ENCODE results near the gene IRX4.

IRX4 gene

GRCh38 chr5:1882337-1883119 is at the start of gene IRX4:
Gene IRX4, minus strand, starts transcription at chr5:1882925. Its CDS starts 278 bp downstream, at chr5:1882647.
- DNase-seq = peak; percentile 59

GRCh38 chr5:1931604-1932231 is 49.0 kb upstream of the IRX4 start:
- DNase-seq = no peak

- DNase-seq = no peak
These were observed 48.3 kb upstream of the IRX4 start for GRCh38 chr5:1930880-1931603.

- no peak for DNase-seq
These were observed 47.8 kb upstream of the IRX4 start for GRCh38 chr5:1930501-1930879.

GRCh38 chr5:1929108-1929991 is 46.6 kb upstream of the IRX4 start:
- DNase-seq = no peak

GRCh38 chr5:1926471-1927341 is 44.0 kb upstream of the IRX4 start:
- no peak for DNase-seq

GRCh38 chr5:1926071-1926440 is 43.3 kb upstream of the IRX4 start:
- no peak for DNase-seq

GRCh38 chr5:1925111-1926070 is 42.7 kb upstream of the IRX4 start:
- no peak for DNase-seq

- DNase-seq = no peak
These were observed 41.0 kb upstream of the IRX4 start for GRCh38 chr5:1923766-1924165.

GRCh38 chr5:1923341-1923740 is 40.6 kb upstream of the IRX4 start:
- DNase-seq = no peak

- DNase-seq = no peak
These were observed 39.0 kb upstream of the IRX4 start for GRCh38 chr5:1921711-1922110.

GRCh38 chr5:1919750-1920149 is 37.0 kb upstream of the IRX4 start:
- DNase-seq = no peak

- no peak for DNase-seq
These were observed 36.5 kb upstream of the IRX4 start for GRCh38 chr5:1919209-1919566.

- no peak for DNase-seq
These were observed 35.9 kb upstream of the IRX4 start for GRCh38 chr5:1918488-1919208.

- DNase-seq = no peak
These were observed 35.2 kb upstream of the IRX4 start for GRCh38 chr5:1917830-1918487.

GRCh38 chr5:1916041-1917001 is 33.6 kb upstream of the IRX4 start:
- DNase-seq = no peak

GRCh38 chr5:1915316-1915715 is 32.6 kb upstream of the IRX4 start:
- DNase-seq = no peak

- DNase-seq = no peak
These were observed 31.7 kb upstream of the IRX4 start for GRCh38 chr5:1914471-1914870.

Data from activated CD8-positive, alpha-beta memory T cell treated with anti-CD3 and anti-CD28 coated beads, Interleukin-2, amount 50 U/mL, for 48 hours (primary cell).